ENCODE data around the gene POFUT2. TPM values are rescaled to one million over a fixed set of nuclear protein-coding genes. Genes with fewer than 3 reads are reported as not detected.
A peak's percentile ranks its signal among the peaks of the same experiment; 100 is the strongest.

The POFUT2 gene
- total and polyA plus RNA-seq, 7 donors, result 2.5 to 31.3 (median 18.9) TPM

DNA sequence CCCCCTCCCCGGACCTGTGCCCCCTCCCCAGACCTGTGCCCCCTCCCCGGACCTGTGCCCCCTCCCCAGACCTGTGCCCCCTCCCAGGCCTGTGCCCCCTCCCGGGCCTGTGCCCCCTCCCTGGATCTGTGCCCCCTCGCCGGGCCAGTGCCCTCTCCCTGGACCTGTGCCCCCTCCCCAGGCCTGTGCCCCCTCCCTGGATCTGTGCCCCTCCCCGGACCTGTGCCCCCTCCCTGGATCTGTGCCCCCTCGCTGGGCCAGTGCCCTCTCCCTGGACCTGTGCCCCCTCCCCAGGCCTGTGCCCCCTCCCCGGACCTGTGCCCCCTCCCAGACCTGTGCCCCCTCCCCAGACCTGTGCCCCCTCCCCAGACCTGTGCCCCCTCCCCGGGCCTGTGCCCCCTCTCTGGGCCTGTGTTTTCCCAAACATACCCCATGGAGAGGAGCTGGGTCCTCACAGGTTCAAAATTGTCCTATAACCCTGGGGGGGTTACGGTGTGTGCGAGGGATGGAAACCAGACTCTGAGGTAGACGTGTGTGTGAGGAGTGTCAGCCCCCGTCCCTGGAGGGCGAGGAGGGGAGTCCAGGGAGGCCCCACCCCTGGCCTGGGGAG lies 47.6 kb upstream of the POFUT2 start:
- Histone ChIP-seq H3K4me1 (peaks cover 0 to 11% (median 7%) of the 10 kb centered on the region in 4 donors), H3K27me3 (no peaks in the 10 kb centered on the region), H3K4me3 (no peak overlapping the region), H3K9me3 (no peaks in the 10 kb centered on the region), H3K27ac (no peak overlapping the region), H3K36me3 (no peaks in the 10 kb centered on the region)
- TF ChIP-seq, protein P1, sequence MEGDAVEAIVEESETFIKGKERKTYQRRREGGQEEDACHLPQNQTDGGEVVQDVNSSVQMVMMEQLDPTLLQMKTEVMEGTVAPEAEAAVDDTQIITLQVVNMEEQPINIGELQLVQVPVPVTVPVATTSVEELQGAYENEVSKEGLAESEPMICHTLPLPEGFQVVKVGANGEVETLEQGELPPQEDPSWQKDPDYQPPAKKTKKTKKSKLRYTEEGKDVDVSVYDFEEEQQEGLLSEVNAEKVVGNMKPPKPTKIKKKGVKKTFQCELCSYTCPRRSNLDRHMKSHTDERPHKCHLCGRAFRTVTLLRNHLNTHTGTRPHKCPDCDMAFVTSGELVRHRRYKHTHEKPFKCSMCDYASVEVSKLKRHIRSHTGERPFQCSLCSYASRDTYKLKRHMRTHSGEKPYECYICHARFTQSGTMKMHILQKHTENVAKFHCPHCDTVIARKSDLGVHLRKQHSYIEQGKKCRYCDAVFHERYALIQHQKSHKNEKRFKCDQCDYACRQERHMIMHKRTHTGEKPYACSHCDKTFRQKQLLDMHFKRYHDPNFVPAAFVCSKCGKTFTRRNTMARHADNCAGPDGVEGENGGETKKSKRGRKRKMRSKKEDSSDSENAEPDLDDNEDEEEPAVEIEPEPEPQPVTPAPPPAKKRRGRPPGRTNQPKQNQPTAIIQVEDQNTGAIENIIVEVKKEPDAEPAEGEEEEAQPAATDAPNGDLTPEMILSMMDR (IDR thresholded peaks at IDR 0.05), result no peak
- TF ChIP-seq EP300 (IDR thresholded peaks at IDR 0.05) (no peak), POLR2AphosphoS5 (IDR thresholded peaks at IDR 0.05) (no peak), POLR2A (IDR thresholded peaks at IDR 0.05) (no peak)
- DNase-seq, result peak; percentile 40
- 72 to 89% methylated on average over 14 of the region's 14 CpGs for WGBS, 2 donors
- intact Hi-C loops (cut with DNase I), result no loop called here

DNA sequence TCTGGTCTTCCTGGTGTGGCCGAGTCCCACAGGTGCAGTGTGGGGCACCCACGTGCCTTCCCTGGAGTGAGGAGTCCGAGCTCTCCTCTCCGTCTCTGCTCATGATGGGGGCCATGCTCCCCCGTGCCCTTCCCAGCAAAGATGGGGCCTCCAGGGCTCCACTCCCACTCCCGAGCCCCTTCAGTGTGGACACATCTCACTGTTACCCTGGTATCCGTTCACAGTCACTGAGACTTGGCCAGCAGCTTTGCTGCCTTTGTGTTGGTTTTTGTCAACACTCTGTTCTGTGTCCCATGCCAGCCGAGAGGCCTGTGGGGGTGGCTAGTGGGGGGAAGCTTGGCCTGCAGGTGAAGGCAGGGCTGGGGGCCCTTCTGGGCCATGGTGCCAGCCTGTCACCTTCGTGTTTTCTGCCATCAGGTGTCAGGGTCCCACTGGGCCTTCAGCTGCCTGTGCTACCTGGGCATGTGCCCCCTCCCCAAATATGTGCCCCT lies 46.9 kb upstream of the POFUT2 start:
- no peak overlapping the region for H3K27ac ChIP-seq
- intact Hi-C loops (cut with DNase I), result no loop called here

DNA sequence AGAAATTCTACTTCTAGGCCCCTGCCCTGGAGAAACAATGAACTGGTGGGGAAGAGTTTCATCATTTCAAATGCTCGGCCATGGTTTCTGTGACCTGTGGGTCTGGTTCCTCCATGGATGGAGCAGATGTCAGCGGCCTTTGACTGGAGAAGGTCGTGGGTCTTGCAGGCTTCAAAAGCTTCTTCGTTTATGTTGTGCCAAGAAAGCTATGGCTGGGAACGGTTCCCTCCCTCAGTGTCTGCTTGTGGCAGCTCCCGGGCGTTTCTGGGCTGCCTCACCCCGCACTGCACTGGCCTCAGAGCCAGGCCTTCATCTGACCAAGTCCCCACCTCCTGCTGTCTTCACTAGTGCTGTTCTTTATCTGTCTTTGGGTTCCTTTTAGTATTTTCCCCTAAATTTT lies 46.4 kb upstream of the POFUT2 start:
- peaks cover 0 to 22% (median 19%) of the 10 kb centered on the region in 4 donors for H3K4me1 ChIP-seq
- intact Hi-C loops (cut with DNase I), result no loop called here
- H3K9me3 ChIP-seq, result no peaks in the 10 kb centered on the region
- no peak for TF ChIP-seq POLR2A (IDR thresholded peaks at IDR 0.05)
- H3K27me3 ChIP-seq, result no peaks in the 10 kb centered on the region
- no peak overlapping the region for H3K27ac ChIP-seq
- no peak overlapping the region for H3K4me3 ChIP-seq
- 84 to 87% methylated on average over 8 of the region's 8 CpGs for WGBS, 2 donors
- peak; percentile 38 for DNase-seq
- H3K36me3 ChIP-seq, result no peaks in the 10 kb centered on the region

More for the DNA sequence above, 46.9 kb upstream of the POFUT2 start:
- Histone ChIP-seq H3K36me3 (no peaks in the 10 kb centered on the region), H3K4me1 (peaks cover 0 to 17% (median 14%) of the 10 kb centered on the region in 4 donors), H3K27me3 (no peaks in the 10 kb centered on the region), H3K4me3 (no peak overlapping the region), H3K9me3 (no peaks in the 10 kb centered on the region)
- DNase-seq, result peak; percentile 62
- WGBS, 2 donors, result 86 to 91% methylated on average over 9 of the region's 9 CpGs
- TF ChIP-seq POLR2A (IDR thresholded peaks at IDR 0.05) (no peak), POLR2AphosphoS5 (IDR thresholded peaks at IDR 0.05) (no peak), EP300 (IDR thresholded peaks at IDR 0.05) (no peak)
- TF ChIP-seq, protein P1 (IDR thresholded peaks at IDR 0.05), result no peak

DNA sequence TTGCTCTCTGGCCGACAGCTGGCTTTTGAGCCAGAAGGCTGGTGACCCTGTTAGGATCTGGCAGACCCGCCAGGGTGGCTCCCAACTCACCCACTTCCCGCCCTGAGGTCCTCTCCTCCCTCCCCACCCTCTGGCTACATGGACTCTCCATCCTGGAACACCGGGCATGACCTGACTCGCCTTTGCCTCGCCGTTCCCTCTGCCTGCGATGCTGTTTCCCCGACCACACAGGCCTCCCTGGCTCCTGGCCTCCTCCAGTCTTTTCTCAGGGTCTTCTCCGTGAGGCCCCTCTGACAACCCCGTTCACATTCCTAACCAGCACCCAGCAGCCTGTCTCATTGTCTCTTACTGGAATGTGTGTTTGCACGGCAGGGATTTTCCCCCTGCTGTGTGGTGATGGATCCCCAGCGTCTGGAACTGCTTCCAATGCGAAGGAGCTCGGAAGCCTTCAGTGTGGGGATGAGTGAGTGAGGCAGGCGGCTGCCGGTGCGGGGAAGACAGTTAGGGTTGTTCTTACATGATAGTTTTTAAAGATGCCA lies 46.0 kb upstream of the POFUT2 start:
- no peaks in the 10 kb centered on the region for H3K9me3 ChIP-seq
- H3K4me3 ChIP-seq, result no peak overlapping the region
- TF ChIP-seq EP300 (IDR thresholded peaks at IDR 0.05), result no peak
- no peak for TF ChIP-seq POLR2A (IDR thresholded peaks at IDR 0.05)
- TF ChIP-seq, protein P1 (IDR thresholded peaks at IDR 0.05), result no peak
- no peak for TF ChIP-seq POLR2AphosphoS5 (IDR thresholded peaks at IDR 0.05)
- no peaks in the 10 kb centered on the region for H3K36me3 ChIP-seq
- WGBS, 2 donors, result 83 to 90% methylated on average over 18 of the region's 18 CpGs
- peaks cover 0 to 23% (median 22%) of the 10 kb centered on the region in 4 donors for H3K4me1 ChIP-seq
- peak; percentile 62 for DNase-seq
- no peaks in the 10 kb centered on the region for H3K27me3 ChIP-seq
- no peak overlapping the region for H3K27ac ChIP-seq
- intact Hi-C loops (cut with DNase I), result no loop called here

DNA sequence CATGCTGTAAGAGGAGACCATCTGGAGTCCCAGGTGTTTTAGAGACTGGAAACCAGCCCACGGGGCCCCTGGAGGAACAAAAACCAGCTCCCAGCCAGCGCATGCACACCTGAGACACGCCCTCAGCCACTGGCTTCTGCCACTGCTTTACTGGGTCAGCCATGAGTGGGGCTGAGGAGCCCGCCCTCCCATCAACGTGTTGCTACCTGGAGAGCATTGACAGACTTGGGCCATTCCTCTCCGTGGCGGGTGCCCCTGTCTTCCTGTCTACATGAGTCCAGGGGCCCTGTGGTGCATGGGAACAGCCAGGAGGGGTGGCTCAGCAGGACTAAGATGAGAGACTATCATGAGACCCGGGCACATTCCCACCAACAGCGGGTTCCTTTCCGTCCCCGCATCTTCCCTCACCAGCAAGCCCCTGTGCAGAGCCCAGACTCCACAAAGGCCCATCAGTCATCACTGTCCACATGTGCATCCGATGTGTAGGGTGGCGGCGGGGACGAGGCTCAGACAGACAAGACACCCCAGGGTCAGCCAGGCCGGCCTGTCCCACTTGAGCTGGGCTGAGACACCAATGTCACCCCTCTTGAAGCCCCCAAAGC lies 45.4 kb upstream of the POFUT2 start:
- 74 to 87% methylated on average over 16 of the region's 16 CpGs for WGBS, 2 donors
- DNase-seq, result peak; percentile 63
- Histone ChIP-seq H3K4me3 (no peak overlapping the region), H3K36me3 (no peaks in the 10 kb centered on the region), H3K27ac (no peak overlapping the region), H3K27me3 (no peaks in the 10 kb centered on the region), H3K9me3 (no peaks in the 10 kb centered on the region), H3K4me1 (peaks cover 0 to 24% (median 22%) of the 10 kb centered on the region in 4 donors)
- intact Hi-C loops (cut with DNase I), result no loop called here
- TF ChIP-seq, protein P1 (IDR thresholded peaks at IDR 0.05), result no peak
- no peak for TF ChIP-seq EP300 (IDR thresholded peaks at IDR 0.05)
- TF ChIP-seq POLR2A (IDR thresholded peaks at IDR 0.05), result no peak
- no peak for TF ChIP-seq POLR2AphosphoS5 (IDR thresholded peaks at IDR 0.05)

All from sigmoid colon (tissue), 7 donors.